Fibroblast of skin of right biceps (primary cell): ENCODE data around the gene GPBP1L1.
"Not testable (repeated sequence)": the region's sequence is repeated elsewhere in the genome, so short reads cannot be mapped to it uniquely, and the experiment has no call there.

ENCODE experiments used
- DNase-seq: peaks from one replicate; pipeline ENCODE4 v3.0.0-alpha.2; 2013

Gene GPBP1L1

DNA sequence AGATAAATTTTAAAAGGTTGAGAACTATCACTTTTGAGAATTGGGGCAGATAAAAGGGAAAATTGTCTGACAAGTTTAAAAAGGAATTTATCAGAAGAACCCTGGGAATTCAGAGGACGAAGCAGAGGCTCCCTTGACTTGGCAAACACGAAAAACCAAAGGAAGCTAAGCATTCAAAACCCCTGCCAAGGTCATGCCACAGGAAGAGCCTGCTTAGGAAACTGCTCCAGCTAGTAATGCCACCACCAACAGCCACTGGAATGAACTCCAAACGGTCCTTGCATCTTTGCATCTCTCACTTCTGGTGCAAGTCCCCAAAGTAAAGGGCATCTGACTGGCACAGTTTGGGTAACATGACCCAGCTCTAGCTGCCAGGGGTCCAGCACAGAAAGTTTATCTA is 7.2 kb downstream of the GPBP1L1 start:
- DNase-seq = no peak

DNA sequence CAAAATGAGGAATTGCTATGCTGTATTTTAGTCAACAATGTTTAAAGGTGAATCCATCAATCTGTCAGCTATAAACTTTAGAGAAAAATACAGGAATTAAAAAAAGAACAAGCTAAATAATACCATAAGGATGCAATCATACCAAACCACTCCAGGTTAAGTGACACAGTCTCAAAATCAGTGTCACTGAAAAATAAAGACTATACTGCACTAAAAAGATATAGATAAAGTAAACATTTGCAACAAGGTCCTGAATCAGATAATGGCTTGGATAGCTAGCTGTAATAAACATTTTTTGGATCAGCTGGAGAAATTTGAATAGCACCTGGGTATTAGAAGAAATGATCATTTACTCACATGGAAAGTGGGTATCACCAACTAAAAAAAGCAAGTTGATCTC is 7.8 kb downstream of the GPBP1L1 start:
- no peak for DNase-seq

DNA sequence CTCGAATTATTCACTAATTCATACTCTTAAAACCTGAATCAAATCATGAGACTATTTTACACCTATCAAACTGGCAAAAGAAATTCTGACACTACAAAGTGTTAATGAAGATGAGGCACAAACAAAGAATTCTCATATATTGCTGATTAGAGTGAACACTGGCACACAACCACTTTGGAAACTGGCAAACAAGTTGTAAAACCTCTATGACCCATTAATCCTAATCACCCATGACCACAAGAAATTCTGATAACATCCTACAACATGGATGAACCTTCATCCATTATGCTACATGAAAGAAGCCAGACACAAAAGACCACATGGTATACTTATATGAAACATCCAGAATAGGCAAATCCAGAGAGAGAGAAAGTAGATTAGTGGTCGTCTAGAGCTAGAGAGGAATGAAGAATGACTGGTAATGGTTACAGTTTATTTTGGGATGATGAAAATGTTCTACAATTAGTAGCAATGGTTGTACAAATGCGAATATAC is 8.5 kb downstream of the GPBP1L1 start:
- DNase-seq = no peak

DNA sequence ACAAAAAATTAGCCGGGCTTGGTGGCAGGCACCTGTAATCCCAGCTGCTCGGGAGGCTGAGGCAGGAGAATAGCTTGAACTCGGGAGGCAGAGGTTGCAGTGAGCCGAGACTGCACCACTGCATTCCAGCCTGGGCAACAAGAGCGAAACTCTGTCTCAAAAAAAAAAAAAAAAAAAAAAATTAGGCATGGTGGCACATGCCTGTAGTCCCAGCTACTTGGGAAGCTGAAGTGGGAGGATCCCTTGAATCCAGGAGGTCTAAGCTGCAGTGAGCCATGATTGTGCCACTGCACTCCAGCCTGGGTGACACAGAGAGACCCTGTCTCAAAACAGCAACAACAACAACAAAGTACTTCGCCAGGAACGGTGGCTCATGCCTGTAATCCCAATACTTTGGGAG is 9.8 kb downstream of the GPBP1L1 start:
- DNase-seq = not testable (repeated sequence)

DNA sequence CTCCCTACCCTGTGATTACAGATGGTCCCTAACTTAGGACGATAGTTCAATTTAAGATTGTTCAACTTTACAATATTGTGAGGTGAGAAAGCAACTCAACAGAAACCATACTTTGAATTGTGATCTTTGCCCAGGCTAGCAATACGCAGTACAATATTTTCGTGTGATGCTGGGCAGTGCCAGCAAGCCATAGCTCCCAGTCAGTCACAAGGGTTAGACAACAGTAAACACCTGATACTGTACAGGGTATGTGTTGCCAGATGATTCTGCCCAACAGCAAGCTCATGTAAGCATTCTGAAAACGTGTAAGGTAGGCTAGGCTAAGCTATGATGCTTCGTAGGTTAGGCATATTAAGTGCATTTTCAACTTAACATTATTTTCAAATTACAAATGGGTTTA is 11.9 kb downstream of the GPBP1L1 start:
- DNase-seq = no peak

DNA sequence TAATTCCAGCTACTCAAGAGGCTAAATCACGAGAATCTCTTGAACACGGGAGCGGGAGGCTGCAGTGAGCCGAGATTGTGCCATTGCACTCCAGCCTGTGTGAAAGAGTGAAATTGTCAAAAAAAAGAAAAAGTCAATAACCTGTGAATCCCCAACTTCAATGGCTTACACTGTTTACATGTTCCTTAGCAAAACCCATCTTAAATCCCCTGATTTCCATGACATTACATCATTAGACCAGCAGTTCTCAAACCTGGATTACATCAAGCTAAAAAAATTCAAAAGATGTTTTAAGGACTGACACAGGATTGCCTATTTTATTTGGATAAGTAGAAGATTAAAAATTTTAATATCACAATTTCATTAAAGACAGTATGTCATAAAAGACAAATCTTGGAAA is 12.4 kb downstream of the GPBP1L1 start:
- DNase-seq = peak; percentile 44

DNA sequence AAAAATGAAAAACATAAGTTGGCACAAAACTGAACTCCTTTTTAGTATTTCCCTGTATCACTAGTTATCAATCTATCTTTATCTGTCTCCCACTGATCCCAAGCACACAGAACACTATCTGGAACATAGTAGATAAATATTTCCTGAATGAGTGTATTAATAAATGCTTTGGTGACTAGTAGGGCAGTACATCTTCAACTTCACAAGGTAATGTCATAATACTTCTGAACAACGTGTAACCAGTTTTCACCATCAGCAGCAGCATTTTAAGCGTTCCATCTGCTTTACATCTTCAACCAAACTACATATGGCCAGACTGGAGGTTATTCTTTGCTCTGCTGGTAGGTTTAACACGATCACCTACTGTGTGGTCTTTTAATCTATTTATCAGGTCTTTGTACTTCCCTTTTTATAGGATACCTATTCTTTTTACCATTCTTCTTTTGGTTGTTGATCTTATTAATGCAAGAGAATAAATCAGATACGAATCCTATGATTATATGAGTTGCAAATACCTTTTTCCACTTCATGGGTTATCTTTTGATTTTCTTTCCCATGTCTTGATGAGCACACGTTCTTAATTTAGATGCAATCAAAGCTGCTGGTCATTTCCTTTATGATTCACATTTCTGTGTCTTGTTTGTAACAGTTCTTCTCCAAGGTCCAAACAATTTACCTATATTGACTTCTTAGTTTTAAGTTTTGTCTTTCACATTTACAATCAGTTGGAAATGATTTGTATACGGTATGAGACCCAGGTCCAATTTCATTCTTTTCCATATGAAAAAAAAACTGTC is 16.3 kb downstream of the GPBP1L1 start:
- peak; percentile 55 for DNase-seq

DNA sequence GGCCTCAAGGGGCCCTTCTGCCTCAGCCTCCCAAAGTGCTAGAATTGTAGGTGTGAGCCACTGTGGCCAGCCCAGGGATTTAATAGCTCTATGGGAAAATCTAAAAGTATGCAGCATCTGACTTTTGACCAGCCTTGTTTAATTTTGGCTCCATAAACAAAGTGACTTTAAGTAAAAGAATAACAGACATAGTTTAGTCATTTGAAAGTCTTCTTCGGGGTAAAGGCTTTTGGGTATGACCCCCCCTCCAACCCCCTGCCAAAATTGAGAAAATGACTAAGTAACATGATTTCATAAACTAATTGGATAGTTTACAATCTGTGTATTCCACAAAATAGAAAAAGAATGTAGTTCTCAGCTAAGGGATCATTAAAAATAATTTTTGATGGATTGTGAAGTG is 17.0 kb downstream of the GPBP1L1 start:
- peak; percentile 36 for DNase-seq

DNA sequence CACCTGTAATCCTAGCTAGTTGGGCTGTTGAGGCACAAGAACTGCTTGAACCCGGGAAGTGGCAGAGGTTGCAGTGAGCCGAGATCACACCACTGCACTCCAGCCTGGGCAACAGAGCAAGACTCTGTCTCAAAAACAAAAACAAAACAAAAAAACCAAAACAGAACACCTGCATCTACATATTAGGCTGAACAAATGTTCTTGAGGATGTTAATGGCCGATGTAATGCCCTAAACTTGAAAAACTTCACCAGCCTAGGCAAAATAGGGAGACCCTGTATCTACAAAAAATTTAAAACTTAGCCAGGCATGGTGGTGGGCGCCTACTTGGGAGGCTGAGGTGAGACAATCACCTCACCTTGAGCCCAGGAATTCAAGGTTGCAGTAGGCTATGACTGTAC is 17.8 kb downstream of the GPBP1L1 start:
- no peak for DNase-seq

DNA sequence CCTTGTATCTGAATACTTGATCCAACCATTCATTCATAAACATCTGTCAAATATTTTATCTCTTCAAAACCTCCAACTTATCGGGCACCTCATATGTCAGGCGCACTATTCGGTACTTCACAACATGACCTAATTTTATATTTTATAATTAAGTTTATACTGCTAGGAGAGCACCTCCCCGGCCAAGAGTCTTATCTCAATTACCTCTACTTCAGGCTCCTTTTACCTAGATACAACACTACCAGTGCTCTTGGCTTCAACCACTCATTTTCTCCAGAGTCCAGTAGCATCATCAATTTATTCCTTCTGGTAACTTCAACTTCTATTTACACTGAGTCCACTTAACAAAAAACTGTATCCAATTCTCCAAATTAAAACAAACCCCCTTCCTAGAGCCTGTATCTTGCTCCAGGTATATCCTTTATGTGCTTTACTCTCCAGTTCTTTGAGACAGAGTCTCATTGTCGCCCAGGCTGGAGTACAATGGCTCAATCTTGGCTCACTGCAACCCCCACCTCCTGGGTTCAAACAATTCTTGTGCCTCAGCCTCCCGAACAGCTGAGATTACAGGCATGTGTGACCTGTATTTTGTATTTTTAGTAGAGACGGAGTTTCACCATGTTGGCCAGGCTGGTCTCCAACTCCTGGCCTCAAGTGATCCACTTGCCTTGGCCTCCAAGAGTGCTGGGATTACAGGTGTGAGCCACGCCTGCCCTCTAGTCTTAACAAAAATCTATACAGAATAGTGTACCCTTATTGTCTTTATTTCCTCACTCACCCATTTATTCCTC is 18.8 kb downstream of the GPBP1L1 start:
- DNase-seq = no peak

DNA sequence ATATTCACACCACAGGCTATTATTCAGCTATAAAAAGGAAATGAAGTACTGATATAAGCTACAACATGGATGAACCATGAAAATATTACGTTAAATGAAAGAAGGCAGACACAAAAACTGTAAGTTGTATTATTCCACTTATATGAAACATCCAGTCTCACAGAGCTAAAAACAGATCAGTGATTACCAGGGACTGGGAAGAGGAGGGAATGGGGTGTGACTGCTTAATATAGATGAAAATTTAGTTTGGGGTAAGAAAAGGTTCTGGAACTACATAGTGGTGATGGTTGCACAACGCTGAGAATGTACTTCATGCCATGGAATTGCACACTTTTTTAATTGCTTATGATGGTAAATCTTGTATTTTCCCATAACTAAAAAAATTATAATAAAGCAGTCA is 19.5 kb downstream of the GPBP1L1 start:
- DNase-seq = no peak

DNA sequence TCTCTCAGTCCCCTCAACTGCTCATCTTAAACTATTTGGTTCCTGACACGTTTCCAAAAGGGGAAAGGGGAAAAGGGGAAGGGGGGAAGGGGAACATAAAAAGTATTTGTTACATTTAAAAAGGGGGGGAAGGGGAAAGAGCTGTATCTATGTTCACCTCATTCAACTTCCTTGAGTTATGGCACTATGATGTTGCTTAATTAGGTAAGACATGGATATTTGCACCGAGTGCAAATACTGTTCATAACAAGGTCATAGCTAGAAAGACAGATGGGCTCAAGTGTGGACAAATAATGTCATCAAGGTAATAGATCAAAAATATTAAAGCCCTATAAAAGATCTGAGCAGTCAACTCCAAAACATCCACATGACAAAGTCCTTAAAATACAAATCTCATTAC is 26.0 kb downstream of the GPBP1L1 start:
- DNase-seq = no peak

DNA sequence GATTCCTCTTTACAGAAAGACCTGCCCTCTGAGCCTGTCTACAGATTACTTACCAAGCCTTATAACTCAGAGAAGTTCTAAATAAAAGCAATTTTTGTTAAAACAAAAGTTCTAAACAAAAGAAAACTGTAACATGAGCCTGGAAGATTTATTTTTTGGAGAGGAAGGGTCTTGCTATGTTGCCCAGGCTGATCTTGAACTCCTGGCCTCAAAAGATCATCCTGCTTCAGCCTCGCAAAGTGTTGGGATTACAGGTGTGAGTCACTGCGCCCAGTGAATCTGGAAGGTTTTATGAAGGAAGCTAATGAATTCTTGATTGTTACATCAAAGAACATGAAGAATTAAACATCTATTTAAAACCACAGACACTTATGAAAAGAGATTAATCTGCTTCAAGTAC is 27.1 kb downstream of the GPBP1L1 start:
- DNase-seq = no peak

DNA sequence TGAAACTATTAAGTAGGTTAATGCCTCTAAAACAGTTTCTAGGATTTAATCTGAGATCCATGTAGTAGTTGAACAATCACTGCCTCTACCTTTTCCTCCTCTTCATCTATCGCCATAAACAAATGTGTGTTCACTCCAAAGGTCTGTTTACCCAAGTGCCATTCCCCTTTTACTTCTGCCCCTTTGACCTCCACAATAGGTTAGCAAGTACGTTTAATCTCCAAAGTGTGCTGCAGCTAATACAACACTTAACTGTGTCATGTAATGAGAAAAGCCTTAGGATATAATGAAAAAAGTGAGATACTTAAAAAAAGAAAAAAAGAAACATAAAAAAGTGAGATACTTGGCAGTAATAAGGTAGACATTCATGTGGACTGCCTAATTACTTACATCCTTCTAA is 28.2 kb downstream of the GPBP1L1 start:
- no peak for DNase-seq

DNA sequence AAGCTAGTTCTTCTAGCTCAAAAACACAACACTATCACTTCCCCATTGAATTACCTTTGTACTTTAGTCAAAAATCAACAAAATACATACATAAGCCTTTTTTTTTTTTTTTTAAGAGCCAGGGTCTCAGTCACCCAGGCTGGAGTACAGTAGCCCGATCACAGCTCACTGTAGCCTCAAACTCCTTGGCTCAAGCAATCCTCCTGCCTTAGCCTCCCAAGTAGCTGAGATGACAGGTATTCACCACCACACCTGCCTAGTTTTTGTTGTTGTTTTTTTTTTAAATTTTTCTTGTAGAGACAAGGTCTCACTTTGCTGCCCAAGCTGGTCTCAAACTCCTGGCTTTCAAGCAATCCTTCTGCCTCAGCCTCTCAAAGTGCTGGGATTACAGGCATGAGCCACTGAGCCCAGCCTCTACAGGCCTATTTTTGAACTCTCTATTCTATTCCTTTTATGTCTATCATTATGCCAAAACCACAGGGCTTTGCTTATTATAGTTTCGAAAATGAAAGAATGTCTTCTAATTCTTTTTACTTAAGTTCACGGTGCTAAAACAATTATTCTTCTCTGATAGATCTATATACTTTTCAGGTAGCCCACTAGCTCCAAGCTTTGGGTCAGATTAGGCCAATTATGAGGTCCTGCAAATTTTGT is 29.6 kb downstream of the GPBP1L1 start:
- no peak for DNase-seq

DNA sequence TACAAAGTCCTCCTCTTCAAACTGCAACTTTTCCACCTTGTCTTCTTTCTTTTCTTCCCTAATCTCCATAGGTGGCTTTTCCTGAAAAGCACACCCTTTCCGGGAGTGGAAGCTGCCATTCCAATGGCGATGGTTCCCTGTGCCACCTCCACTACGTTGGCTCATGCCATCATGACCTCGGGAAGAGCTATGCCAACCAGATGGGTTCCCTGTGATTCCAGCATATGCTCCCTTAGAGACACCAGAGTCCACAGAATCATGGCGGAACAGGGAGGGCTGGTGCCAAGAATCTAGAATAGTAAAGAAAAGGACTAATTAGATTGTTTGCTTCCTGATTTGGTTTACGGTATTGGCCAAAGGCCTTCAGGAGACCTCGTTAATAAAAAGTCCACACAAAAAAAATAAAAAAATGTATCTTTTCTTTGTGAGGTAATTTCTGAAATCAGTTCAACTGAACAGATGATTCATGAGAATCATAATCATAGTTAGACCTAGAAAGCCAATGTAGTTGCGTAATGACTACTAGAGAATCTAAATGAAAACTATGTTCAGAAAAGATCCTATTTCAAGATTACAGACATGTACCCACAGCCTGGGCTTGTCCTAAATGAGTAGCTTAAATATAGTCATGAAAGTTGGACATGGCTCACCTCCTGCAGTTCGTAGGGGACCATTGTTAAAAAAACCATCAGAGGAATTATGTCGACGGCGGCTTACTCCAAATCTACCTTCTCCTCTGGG is 31.6 kb downstream of the GPBP1L1 start:
- peak; percentile 22 for DNase-seq

DNA sequence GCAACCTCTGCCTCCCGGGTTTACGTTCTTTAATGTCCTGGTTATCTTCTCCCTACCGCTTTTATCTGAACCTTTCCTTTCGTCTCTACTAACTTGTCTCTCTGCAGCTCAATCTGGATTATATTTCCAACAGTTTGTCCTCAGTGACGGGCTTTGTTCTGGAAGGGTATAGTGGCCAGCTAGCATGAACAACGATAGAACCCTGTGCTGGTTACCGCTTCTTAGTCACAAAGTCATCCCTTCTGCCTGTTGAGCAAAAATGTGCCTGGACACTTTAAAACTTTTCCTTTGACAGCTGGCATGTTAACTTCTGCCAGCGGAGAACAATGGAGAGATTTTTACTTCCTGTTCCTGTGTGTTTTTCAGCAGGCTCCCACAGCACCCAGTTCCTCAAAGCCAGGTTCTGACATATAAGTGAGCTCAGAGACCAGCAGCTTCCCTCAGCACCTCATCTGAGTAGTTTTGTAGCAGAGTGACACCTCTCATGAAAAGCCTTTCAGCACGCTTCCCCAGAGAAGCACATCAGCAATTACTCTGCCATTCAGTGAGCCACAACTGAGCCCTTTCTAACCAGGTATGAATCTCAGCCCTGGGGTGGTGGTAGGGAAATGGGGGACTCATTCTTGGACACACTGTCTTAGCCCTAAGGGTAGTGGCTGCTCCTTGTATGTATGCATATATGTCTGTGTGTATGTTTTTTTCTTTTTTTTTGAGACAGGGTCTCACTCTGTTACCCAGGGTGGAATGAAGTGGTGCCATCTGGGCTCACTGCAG is 38.9 kb downstream of the GPBP1L1 start:
- no peak for DNase-seq

DNA sequence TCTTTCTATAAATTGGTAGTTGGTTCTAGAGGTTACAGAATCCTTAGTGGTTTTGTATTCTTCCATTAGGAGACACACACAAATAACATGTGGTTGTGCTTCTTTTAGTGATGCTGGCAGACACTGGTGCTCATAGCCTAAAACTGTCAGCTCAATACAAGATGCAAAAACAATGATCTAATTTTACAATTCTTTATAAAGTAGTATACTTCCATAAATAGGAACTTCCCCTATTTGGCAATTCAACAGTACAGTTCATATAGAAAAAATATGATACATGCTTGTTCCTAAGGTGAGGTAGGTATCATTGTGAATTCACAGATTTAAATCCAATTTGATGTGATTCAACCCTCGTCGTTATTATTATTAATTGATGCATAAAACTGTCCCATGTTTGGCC is 41.7 kb downstream of the GPBP1L1 start:
- no peak for DNase-seq

DNA sequence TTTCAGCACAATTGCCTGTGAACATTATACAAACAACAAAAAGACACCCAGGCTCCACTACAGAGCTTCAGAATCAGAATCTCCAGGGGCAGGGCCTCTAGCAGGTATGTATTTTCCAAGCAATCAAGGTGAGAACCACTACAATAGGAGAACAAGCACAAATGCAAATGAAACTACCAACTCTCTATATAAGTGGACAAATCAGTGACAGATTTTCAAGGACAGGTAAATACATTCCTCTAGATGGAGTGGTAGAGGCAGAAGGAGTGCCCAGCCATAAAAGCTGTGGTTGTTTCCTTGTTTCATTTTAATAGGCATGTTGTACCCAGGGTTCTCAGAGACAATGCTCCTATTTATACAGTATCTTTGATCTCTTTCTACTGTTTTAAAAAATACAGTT is 42.4 kb downstream of the GPBP1L1 start:
- no peak for DNase-seq

DNA sequence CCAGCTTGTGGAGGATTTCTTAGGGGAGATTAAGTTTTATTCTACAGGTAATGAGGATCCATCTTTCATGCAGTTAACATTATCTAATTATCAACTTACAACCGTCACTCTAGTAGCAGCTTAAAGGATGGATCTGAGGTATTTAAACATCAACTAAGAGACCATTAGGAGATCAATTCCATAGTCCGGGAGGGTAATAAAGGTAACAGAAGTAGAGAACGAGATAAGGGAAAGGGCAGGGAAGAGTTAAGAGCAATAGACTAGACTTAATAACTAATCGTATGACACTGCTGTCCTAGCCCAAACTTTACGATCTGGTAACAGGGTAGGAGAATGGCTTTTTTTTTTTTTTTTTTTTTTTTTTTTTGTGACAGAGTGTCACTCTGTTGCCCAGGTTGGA is 43.0 kb downstream of the GPBP1L1 start:
- no peak for DNase-seq

DNA sequence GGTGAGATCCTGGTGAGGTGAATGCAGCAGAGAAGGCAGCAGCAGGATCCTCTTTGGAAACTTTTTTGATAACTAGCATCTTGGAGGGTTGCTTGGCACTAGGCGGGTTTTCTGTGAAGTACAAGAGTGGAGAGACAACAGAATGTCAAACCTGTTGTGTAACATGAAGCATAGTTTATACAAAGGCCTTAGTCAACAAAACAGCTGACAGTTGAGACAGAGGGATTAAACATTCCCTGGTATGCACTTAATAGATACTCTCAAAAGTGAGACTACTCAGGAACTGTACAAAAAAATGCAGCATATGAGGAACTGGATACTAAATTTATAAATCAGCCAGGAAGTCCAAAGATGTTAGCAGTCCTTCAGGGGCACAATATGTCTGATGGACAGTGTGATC is 46.0 kb downstream of the GPBP1L1 start:
- DNase-seq = no peak

DNA sequence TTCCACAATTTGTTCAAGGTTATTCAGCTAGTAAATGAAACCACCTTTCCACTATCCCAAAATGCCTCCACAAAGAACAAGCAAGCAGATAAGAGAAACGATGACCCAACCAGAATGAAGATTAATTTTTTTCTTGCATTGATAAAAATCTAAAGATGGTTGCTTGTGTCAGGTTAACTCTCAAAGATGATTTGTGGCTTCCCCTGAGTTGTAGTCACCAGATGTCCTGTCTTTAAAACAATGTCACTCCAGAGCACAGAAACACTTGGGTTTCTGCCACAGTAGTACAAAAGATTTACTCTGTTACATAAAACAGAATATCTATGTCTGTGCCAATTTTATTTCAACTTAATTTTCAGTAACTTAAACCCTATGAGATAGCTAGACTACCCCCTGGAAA is 51.1 kb downstream of the GPBP1L1 start:
- no peak for DNase-seq
